Muscle of back (tissue), 11 donors: ENCODE results near the gene AKT3. TPM values are rescaled to one million over a fixed set of nuclear protein-coding genes. Genes with fewer than 3 reads are reported as not detected.

ENCODE experiments used
- DNase-seq, 3 donors: peaks; one replicate each; pipeline versions ENCODE4 v3.0.0 to v3.0.0-alpha.2; 2013
- polyA plus RNA-seq, 10 donors: library from polyadenylated mRNA; unstranded; fragments of 120-200 nt; gene quantifications; one replicate each; pipeline ENCODE4 v1.2.1, GENCODE V29; 2013; ENCODE audit not compliant: insufficient read length in 10 of 10

Gene AKT3
- polyA plus RNA-seq, 10 donors: 18.3 to 26.9 (median 23.2) TPM

- no peak for DNase-seq
Measured at GRCh38 chr1:243558576-243558975, 291.5 kb downstream of the AKT3 start.

GRCh38 chr1:243557866-243558265 is 292.2 kb downstream of the AKT3 start:
- no peak for DNase-seq

DNA sequence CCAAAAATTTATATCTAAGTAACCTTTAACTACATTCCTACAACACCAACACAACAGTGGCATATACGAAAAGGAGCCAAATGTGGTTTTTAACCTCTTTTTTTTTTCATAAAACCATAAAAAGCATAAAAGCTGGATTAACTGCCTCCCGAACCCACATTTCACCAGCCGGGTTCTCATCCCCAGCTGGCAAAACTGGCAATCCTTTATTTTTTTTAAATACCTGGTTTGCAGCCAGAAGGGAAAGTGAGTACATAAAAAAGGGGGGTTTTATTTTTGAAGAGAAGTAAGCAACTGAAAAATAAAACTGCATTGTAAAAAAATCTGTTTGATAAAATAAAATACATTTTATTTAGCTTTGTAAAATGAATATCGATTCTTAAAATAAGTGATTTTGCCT is 295.4 kb downstream of the AKT3 start:
- DNase-seq: no peak

- no peak for DNase-seq
Measured at GRCh38 chr1:243553090-243553489, 297.0 kb downstream of the AKT3 start.

DNA sequence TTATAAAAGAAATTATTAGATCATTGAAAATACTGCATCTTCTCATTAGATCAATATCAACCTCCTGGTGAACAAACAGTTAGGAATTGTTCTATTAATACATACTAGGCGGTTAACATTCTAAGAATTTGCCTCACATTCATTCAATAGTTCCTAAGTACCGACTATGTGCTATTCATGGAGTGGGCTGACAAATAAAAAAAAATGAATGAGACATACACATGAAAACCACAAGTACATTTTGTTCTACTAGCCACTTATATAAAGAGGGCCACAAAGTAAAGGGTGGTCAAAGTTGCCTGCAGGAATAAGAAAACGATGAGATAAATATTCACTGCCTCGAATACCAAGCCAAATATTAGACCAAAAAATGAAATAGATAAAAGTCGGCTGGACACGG is 299.8 kb downstream of the AKT3 start:
- DNase-seq: peak in 1 of 3 donors; percentile 17

GRCh38 chr1:243549791-243550190 is 300.3 kb downstream of the AKT3 start:
- no peak for DNase-seq

- DNase-seq: peak in 1 of 3 donors; percentile 52
Measured at GRCh38 chr1:243549108-243549507, 300.9 kb downstream of the AKT3 start.

DNA sequence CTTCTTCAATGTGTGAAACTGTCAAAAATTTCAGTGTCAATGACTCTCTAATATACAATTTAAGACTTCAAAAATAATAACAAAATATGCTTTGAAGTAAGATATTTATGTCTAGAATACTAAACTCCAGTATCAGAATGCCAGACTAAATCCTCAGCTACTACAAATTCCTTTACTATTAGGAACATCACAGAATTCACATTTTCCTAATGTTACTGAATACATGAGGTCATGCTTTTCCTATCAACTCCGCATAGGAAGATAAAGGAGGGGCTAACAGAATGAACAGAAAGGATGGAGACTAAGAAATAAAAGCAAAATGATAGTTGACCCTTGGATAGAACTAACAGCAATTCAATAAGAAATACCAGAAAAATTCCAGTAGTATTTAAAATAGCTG is 301.5 kb downstream of the AKT3 start:
- no peak for DNase-seq

GRCh38 chr1:243547891-243548290 is 302.2 kb downstream of the AKT3 start:
- DNase-seq: no peak

DNA sequence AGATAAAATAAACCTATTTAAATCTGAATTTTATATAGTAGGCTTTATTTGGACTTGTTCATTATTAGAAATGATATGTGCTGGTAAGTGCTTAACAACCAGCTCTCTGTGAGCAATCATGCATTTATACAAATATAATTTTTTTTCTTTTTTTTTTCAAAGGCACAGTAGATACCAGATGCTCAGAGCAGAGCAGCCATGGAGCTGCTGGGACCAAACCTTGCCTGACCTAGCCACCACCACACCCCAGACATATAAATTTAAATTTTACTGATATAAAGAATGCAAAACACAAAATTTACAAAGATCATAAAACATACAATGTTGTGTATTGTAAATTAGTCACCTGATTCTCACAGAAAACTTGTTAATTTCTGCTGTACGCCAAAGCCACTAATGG is 303.6 kb downstream of the AKT3 start:
- no peak for DNase-seq

DNA sequence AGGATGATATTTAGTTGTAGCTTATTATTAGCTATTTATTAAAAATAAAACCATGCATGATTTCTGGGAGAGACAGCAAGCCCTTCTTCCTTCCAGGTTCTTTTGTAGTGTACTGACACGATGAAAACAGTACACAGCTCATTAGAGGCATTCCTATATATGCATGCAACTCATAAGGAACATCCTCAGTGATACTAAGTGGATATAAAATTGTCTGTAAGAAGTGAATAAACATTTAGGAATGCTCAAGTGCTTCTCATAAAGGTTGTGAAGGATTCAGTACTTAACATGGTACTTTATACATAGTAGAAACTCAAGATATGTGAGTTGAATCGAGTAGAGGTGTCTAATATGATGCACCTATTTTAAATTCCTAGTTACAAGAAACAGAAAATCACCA is 306.5 kb downstream of the AKT3 start:
- DNase-seq: no peak

DNA sequence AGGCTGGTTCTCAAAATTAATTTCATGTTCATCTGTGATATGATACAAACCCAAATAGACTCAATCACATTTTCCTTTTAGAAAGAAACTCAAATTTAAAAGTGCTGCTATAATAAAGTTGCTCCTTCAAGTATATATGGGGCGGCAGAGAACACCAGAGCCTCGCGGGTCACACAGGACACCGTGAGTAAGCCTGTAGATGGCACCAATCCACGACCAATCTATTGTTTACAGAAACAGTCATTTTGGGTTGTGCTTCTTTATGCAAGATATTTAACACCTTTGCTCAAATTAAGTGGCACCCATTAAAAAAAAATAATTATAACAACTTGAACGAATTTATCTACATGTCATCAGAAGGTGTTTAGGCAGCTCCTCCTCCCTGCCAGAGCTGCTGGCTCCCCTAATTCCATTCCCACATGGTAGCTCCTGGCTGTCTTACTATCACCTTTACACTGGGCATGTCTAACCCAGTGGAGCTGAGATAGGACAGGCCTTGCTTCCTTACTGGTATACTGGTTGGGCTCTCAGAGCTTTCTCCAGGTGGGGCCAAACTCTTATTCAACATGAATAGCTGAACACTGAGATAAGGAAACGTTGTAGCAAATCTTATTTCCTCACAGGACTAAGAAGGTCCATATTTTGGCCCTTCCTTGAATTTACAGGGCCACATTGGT is 307.2 kb downstream of the AKT3 start:
- no peak for DNase-seq

DNA sequence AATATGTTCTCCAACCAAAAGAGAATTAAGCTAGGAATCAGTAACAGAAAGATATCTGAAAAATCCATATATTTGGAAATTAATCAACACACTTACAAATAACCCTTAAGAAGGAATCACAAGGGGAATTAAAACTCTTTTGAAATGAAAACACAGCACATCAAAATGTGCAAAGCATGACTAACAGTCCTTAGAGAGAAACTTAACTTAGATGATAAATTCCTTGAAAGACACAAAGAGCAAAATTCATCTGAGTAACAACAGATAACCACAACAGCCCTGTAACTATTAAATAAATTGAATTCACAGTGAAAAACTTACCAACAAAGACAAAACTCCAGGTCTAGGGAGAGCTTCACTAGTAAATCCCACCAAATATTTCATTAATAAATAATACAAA is 310.4 kb downstream of the AKT3 start:
- DNase-seq: no peak

GRCh38 chr1:243535014-243535413 is 315.0 kb downstream of the AKT3 start:
- no peak for DNase-seq

- DNase-seq: no peak
Measured at GRCh38 chr1:243529512-243529911, 320.5 kb downstream of the AKT3 start.

DNA sequence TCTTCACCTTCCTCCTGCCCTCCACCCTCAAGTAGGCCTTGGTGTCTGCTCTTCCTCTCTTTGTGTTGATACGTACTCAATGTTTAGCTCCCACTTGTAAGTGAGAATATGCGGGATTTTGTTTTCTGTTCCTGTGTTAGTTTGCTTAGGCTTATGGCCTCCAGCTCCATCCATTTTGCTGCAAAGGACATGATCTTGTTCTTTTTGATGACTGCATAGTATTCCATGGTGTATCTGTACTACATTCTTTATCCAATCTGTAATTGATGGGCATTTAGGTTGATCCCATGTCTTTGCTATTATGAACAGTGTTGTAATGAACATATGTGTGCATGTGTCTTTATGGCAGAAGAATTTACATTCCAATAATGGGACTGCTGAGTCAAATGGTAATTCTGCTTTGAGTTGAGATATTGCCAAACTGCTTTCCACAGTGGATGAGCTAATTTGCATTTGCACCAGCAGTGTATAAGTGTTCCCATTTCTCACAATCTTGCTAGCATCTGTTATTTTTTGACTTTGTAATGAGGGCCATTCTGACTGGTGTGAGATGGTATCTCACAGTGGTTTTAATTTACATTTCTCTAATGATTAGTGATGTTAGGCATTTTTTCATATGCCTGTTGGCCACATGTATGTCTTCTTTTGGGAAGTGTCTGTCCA is 321.5 kb downstream of the AKT3 start:
- no peak for DNase-seq

DNA sequence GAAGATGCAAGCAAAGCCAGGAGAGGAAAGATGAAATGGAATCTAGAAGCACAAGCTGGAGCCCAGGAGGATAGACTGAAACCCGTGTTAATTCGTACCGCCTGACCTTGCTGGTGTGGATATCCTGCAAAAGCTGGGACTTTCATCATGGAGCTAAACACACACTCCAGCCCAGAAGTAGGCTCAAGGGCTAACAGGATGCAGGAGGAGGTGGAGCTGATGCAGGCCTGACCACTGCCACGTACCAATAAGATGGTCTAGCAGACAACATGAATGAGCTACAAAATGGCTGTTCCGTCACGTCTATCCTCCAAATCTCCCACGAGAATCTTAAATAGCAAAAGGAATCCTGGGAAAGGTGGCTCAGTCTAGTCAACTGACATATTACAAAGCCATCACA is 323.9 kb downstream of the AKT3 start:
- DNase-seq: no peak

DNA sequence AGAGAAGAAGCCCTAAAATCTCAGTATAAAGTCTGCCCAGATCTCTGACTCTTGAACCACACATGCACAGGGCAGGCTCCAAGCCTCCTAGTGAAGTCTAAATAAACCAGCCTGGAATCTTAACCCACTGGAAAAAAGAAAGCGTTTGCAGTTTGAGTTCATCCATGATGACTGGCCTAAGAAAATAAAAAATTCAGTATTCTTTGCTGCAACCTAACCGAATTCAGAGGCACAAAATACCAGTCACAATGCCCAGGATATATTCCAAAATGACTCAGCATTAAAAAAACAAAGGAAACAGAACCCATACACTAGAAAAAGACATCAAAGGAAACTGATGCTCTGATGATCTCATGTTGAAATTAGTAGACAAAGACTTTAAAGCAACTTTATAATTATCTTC is 325.0 kb downstream of the AKT3 start:
- DNase-seq: peak in 1 of 3 donors; percentile 51

DNA sequence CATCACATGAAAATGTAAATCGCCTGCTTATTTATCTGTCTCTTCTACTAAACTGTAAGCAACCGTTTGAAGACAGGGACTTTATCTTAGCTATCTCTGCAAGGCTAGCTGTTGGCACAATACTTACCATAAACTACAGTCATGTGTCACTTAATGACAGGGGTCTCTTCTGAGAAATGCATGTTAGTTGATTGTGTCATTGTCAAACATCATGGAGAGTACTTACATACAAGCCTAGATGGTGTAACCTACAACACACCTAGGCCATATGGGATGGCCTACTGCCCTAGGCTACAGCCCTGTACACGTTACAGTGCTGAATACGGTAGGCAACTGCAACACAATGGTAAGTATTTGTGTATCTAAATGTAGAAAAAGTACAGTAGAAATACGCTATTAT is 326.3 kb downstream of the AKT3 start:
- no peak for DNase-seq

DNA sequence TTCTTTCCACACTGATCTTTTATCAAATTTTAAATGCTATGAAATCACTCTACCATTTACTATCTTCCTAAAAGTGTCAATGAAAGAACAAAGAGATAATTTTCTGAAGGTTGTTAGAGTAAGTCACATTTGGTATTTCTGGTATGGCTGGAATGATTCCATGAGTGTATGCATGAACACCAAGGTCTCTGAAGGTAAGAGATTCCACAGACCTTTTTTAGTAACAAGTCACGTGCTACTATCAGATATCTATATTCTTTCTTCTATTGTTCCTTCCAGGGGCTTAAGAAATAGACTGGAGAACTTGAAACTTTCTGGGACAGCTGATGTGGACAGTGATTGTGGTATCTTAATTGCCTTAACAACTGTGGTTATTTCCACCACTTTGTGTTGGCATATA is 329.2 kb downstream of the AKT3 start:
- no peak for DNase-seq

DNA sequence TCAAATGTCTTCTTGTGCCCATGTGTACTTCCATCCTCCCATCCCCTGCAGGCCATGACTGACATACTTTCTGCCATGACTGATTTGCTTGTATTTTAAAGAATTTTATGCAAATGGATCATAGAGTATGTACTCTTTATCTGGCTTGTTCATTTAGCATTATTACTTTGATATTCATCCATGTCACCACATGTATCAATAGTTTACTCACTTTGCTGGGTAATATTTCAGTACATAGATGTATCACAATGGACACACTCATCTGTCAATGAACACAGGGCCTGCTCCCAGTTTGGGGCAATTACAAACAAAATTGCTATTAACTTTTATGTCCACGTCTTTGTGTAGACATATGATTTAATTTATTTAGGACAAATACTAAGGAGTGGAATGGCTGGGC is 335.1 kb downstream of the AKT3 start:
- no peak for DNase-seq

GRCh38 chr1:243513726-243514491 is 336.1 kb downstream of the AKT3 start:
- DNase-seq: no peak

DNA sequence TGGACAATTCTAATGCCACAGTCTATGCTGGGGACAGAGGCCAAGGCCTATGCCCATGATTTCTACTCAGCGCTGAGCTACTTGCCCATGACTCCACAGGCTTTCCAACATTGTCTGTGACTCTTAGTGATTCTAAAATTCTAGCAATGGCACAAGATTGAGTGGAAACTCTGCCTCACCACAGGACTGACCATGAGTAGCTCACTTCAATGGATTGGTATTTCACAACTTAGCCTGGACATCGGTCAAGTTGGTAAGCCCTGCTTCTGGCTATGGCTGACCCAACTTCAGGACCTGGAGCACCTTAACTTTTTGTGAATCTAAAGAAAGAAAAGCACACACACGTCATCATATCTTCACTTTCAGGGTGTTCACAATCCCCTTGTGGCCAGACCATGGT is 339.1 kb downstream of the AKT3 start:
- DNase-seq: no peak
